Measurements from ENCODE around the gene PLGLB2.
"Not testable (repeated sequence)": the region's sequence is repeated elsewhere in the genome, so short reads cannot be mapped to it uniquely, and the experiment has no call there.

PLGLB2 gene

DNA sequence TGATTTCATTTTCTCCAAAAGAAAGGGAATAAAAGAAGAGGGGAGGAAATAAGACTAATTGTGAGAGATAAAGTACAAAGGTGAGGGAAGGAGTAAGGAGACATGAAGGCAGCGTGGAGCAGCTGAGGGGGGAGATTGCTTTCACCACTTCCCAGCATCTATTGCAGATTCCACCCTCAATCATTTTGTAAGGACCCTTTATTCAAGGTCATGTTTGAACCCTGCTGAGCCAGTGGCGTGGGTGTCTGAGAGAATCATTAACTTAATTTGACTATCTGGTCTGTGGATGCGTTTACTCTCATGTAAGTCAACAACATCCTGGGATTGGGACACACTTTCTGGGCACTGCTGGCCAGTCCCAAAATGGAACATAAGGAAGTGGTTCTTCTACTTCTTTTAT lies at the start of gene PLGLB2:
Gene PLGLB2 (plus strand): TSS at position 297 of the 400 bp plus-strand sequence. CDS start 67 bp downstream, at position 364.
- DNase-seq (ENCODE audit: low read depth), result not testable (repeated sequence)

DNA sequence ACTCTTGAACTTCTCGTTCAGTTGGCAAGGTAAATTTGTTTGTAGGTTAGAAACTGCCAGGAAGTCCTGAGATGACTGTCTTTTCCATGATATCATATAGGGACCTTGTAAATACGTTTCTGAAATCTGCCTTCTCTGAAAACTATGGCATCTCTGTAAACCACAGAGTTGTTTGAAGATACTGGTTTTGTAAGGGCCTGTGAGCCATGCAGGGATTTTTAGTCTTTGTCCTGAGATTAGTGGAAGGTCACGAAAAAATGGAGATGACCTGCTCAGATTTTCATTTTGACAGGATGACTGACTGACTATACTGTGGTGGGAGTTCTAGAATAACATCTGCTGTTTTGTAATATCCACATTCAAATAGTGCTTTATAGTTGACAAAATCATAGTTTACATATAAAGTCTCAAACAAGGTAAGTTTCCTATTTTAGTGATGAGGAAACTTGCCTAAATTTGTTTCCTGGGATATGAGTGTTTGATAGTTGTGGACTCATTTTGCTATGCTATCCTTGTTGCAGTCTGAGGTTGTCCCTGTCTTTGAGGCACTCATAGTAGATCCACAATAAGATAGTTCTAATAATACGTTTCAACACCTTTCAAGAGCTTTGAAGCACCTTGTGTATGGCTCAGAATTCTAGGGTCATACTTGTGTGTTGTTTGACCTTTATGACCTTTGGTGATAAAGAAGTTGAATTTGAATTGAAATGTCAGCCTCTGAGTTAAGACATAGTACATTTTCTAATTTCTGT lies 43.1 kb upstream of the PLGLB2 start:
- DNase-seq (ENCODE audit: low read depth), result not testable (repeated sequence)

- DNase-seq (ENCODE audit: low read depth), result not testable (repeated sequence)
Observed at GRCh38 chr2:87708368-87708767, 39.5 kb upstream of the PLGLB2 start.

DNA sequence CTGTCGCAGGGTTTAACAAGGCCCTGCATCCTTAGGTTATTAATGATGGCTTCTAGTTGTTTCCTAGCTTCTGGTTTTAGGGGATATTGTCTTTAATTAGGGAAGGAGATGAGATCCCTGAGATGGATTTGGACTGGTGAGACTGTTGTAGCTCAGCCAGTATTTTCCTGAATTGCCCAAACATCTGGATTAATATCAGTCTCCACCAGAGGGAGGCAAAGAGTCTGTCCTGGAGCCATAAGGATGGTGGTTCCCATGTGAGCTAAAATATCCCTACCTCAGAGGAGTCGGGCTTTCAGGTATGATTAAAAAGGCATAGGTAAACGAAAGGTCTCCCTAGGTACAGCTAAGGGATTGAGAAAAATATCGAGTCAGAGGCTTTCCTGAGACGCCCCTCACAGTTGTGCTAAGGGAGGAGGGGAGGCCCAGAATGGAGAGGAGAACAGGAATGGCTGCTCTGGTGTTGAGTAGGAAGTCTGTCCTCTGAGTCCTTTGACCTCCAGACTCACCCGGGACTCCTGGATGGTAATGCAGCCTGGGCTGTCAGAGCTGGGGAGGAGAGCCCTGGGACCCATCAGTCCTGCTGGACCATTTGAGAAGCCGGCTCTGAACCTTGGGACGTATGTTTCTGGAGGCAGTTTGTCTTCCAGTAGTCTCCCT lies 19.8 kb upstream of the PLGLB2 start:
- not testable (repeated sequence) for DNase-seq (ENCODE audit: low read depth)

DNA sequence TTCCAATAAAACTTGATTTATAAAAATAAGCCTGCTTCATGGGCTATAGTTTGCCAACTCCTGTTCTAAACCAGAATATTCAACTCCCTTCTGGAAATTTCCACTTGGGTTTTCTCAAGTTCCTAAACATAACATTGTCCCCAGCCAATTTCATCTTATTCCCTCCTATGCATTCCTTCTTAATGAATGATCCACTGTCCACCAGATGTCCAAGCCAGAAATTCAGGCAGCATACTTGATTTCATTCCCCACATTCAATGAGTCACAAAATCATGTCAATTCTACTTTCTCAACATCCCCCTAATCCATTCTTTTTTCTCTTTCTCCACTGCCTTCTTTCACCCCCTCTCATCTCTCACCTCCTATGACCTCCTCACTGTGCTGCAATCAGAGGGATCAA lies 7.0 kb upstream of the PLGLB2 start:
- DNase-seq (ENCODE audit: low read depth), result not testable (repeated sequence)

DNA sequence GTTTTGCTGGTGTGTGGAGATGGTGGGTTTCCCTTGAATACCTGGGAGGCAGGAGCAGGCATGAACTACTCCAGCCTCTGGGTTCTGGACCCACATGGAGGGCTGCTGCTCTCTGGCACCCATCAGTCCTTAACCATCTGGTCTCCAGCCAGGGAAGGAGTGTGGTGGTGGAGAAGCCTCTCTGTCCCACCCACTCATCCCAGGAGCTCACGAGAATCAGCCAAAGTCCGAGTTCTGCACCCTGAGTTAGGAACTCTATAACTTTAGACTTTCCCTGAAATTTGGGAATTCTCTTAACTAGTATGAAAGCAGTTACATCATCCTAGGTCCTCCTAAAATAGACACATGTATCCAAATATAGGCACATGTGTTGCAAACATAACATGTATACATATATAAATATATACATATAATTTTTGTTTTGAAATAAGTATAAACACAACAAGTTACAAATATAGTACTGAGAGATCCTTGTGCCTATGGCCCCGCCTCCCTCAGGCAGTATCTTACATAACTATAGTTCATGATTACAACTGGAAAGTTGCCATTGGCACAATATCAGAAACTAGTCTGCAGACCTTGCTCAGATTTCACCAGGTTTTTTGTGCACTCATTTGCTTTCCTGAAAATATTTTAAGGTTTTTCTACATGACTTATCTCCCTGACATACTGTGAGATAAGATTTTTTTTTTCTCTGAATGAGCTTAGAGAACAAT lies 5.3 kb upstream of the PLGLB2 start:
- not testable (repeated sequence) for DNase-seq (ENCODE audit: low read depth)

DNA sequence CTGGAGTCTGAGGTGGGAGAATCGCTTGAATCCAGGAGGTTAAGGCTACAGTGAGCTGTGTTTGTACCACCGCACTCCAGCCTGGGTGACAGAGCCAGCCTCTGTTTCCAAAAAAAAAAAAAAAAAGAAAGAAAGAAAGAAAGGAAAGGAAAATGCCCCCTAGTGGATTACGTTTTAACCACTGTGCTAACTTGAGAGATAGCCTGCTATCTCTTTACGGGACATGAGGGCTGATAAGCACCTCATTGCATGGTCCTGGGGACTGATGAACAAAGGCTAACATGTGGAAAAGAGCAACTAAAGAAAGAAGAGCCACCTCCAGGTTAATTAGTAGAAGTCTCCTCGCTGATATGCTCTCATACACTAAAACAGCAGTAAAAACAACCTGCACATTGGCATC lies 4.2 kb upstream of the PLGLB2 start:
- DNase-seq (ENCODE audit: low read depth), result not testable (repeated sequence)

DNA sequence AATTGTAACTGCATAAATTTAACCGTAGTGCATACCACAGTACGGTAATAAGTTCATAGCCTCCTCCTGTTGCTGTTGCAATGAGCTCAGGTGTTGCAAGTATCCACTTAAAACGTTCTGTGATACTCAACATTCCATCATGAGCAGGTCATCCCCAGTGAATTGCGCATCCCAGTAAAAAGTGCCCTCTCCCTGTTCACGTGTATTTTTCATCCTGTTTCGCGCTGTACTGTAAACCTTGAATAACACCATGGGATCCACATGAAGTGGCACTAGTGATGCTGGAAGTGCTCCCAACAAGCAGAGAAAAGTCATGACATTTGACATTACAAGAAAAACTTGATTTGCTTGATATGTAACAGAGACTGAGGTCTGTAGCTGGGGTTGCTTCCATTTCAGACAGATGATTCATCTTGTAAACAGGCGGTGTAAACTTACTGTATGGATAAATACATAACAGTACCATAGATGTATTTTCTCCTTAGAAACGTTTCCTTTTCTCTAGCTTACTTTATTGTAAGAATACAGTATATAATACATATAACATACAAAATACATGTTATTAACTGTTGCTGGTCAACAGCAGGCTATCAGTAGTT lies 2.4 kb upstream of the PLGLB2 start:
- not testable (repeated sequence) for DNase-seq (ENCODE audit: low read depth)

GRCh38 chr2:87748524-87748923 lies 637 bp downstream of the PLGLB2 start:
- DNase-seq (ENCODE audit: low read depth), result not testable (repeated sequence)

DNA sequence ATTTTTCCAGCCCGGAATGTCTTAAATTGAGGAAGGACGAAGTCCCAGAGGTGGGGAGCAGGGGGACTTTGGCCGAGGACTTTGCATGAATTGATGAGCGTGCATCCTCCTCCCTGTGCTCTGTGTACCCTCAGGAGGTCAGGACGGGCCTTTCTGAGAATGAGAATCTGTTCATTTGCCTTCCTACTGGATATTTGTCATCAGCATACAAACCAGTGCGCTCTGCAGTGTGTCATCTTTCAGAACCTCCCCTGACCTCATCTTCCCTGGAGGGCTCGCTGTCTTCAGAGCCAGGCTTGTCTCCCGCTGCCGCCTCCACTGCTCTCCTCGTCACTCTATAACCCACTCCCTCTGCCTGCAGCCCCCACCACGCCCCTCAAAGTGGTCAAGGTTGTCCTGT lies 2.7 kb downstream of the PLGLB2 start:
- DNase-seq (ENCODE audit: low read depth), result not testable (repeated sequence)

DNA sequence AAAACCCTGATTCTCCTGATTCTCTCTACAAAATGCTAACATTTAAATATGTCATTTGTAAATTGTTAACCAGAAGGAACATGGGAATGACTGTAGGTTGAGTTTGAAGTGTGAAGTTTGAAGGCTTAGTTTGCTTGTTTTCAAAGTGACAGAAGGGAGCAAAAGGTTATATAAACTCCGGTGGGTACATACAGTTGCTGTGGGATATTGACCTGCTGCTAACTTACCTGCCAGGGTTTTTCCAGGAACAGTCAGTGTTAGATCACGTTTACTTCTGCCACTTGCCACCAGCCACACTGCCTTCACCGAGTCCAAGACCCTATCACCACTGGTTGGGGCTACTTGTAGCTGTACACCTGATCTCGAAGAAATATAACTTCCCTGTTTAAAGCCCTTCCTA lies 6.9 kb downstream of the PLGLB2 start:
- DNase-seq (ENCODE audit: low read depth), result not testable (repeated sequence)

Data from iris pigment epithelial cell (primary cell).